ENCODE results near the gene FCHO1.
"Not testable (repeated sequence)": the region's sequence is repeated elsewhere in the genome, so short reads cannot be mapped to it uniquely, and the experiment has no call there.

FCHO1 gene

DNA sequence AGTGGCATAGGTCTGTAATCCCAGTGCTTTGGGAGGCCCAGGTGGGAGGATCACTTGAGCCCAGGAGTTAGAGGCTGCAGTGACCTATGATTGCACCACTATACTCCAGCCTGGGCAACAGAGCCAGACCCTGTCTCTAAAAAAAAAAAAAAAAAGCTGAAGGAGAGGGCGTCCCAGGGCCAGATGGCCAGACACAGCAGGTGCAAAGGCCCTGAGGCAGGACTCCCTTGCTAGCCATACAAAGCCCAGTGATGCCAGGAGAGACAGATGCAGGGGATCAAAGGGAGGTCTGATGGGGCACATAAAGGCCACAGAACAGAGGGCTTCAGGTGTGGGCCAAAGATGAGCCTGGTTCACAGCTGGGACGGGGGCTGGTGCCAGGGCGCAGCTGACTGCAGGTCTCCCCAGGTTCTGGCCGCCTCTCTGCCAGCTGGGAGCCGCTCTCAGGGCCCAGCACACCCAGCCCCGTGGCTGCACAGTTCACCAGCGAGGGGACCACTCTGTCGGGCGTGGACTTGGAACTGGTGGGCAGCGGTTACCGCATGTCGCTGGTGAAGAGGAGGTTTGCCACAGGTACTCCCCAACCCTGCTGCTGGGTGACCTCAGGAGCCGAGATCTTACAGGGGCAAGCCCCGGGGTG is 36.1 kb downstream of the FCHO1 start:
- Histone ChIP-seq H3K4me2 (ENCODE audit: low read length) (no peak overlapping the region), H3K36me3 (ENCODE audit: insufficient read depth, low read length) (no peaks in the 10 kb centered on the region), H3K27me3 (ENCODE audit: control insufficient read depth, insufficient read depth, low read length) (peaks cover 14% of the 10 kb centered on the region), H3K4me1 (ENCODE audit: control insufficient read depth, insufficient read depth, low read length) (no peaks in the 10 kb centered on the region), H3K9me3 (replicated peaks; ENCODE audit: low read length) (no peaks in the 10 kb centered on the region), H3K4me3 (ENCODE audit: low read length) (no peak overlapping the region), H3K9ac (ENCODE audit: low read depth, low read length) (no peak overlapping the region)

DNA sequence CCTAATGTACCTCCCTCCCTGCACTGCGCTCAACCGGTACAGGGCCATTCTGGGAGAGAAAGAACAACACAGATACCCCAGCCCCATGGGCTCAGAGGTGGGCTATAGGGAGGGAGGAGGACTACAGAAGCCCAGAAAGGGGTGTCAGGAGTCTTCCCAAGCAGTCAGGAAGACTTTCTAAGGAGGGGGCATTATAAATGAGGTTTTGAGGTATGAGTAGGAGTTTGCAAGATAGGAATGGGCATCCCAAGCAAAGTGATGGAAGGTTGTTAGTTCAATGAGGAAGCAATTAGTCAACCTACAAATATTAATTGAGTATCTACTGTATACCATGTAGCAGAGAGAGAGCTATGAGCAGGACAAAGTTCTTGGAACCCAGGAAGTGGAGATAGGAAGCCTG is 37.4 kb downstream of the FCHO1 start:
- no peaks in the 10 kb centered on the region for H3K9me3 ChIP-seq (replicated peaks; ENCODE audit: low read length)
- H3K9ac ChIP-seq (ENCODE audit: low read depth, low read length): no peak overlapping the region
- no peaks in the 10 kb centered on the region for H3K36me3 ChIP-seq (ENCODE audit: insufficient read depth, low read length)
- H3K4me3 ChIP-seq (ENCODE audit: low read length): no peak overlapping the region
- H3K27me3 ChIP-seq (ENCODE audit: control insufficient read depth, insufficient read depth, low read length): peaks cover 17% of the 10 kb centered on the region
- H3K4me1 ChIP-seq (ENCODE audit: control insufficient read depth, insufficient read depth, low read length): no peaks in the 10 kb centered on the region
- no peak overlapping the region for H3K4me2 ChIP-seq (ENCODE audit: low read length)

DNA sequence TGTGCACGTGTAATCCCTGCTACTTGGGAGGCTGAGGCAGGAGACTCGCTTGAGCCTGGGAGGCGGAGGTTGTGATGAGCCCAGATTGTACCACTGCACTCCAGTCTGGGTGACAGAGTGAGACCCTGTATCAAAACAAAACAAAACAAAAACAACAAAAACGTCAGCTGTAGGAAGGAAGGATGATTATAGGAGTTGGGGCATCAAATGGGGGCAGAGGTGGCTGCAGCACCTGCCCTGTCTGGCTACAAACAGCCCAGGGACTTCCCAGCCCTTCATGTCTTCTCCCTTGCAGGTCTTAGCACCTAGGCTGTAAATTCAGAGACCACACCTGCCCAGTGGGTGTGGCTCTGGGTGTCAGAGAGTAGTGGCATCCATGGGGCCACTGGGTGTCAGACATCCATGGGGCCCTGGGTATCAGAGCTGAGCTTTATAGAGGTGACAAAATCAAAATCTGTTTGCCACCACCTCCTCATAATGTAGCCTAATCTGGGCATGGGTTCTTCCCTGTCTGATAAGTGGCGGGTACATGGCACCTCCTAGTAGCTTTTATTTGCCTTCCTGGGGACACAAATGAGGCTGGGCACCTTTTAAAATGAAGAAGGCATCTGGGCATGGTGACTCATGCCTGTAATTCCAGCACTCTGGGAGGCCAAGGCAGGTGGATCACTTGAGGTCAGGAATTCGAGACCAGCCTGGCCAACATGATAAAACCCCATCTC is 38.9 kb downstream of the FCHO1 start:
- no peak overlapping the region for H3K9ac ChIP-seq (ENCODE audit: low read depth, low read length)
- peaks cover 33% of the 10 kb centered on the region for H3K27me3 ChIP-seq (ENCODE audit: control insufficient read depth, insufficient read depth, low read length)
- H3K9me3 ChIP-seq (replicated peaks; ENCODE audit: low read length): no peaks in the 10 kb centered on the region
- H3K36me3 ChIP-seq (ENCODE audit: insufficient read depth, low read length): no peaks in the 10 kb centered on the region
- no peak overlapping the region for H3K4me2 ChIP-seq (ENCODE audit: low read length)
- H3K4me3 ChIP-seq (ENCODE audit: low read length): no peak overlapping the region
- H3K4me1 ChIP-seq (ENCODE audit: control insufficient read depth, insufficient read depth, low read length): no peaks in the 10 kb centered on the region

DNA sequence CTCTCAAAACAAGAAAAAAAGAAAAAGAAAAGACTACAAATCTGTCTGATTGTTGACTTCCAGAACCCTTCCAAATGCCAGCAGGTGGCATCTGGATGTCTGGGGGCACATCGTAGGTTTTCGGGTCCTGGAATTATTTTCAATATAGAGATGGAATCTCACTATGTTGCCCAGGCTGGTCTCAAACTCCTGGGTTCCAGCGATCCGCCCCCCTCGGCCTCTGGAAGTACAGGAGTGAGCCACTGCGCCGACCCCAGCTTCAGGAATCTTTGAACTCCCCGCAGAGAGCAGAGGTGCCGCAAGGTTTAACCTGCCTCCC is 43.1 kb downstream of the FCHO1 start:
- Histone ChIP-seq H3K4me2 (ENCODE audit: low read length) (no peak overlapping the region), H3K4me3 (ENCODE audit: low read length) (no peak overlapping the region), H3K9ac (ENCODE audit: low read depth, low read length) (no peak overlapping the region), H3K4me1 (ENCODE audit: control insufficient read depth, insufficient read depth, low read length) (peaks cover 6% of the 10 kb centered on the region), H3K27me3 (ENCODE audit: control insufficient read depth, insufficient read depth, low read length) (peaks cover 60% of the 10 kb centered on the region), H3K36me3 (ENCODE audit: insufficient read depth, low read length) (no peaks in the 10 kb centered on the region), H3K9me3 (replicated peaks; ENCODE audit: low read length) (no peaks in the 10 kb centered on the region)

DNA sequence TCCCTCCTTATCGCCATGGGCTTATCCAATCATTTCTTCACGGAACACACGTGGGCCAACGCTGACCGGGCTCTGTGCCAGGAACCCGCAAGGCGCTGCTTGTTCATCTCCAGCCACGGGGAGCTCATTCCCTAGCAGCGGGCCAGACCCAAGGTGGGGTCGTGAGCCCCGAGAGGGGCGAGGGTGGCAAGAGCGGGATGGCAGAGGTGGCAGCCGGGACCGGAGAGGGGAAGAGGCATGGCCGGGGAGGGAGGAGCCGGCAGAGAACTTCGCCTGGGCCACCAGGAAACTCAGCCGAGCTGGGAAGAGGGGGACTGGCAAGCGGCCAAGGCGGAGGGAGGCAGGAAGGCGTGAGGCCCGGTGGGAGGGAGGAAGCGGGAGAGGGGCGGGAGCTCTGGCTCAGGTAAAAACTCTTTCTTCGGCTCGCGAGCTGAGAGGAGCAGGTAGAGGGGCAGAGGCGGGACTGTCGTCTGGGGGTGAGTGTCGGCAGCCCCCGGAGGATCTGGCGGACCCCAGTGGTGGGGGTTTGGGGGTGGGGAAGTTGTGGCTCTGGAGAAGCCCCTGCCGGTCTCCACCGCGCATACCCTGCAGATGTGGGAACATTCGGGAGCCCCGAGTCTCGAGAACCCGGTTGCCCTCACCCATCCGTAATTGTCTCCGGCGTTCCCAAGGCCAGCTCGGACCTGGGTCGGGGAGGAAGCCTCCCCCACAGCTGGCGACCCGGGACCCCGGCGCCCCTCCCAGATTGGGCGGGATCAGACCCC is 43.6 kb downstream of the FCHO1 start, which contains the start of gene B3GNT3:
B3GNT3 (plus strand) TSS at position 408 of the 764 bp plus-strand sequence. CDS start 12,670 bp downstream, outside the sequence.
- no peak within 1 kb of the TSS for H3K9ac ChIP-seq (ENCODE audit: low read depth, low read length)
- H3K4me2 ChIP-seq (ENCODE audit: low read length): no peak within 1 kb of the TSS
- peaks cover 6% of the 10 kb centered on the region for H3K4me1 ChIP-seq (ENCODE audit: control insufficient read depth, insufficient read depth, low read length)
- H3K9me3 ChIP-seq (replicated peaks; ENCODE audit: low read length): no peaks in the 10 kb centered on the region
- H3K27me3 ChIP-seq (ENCODE audit: control insufficient read depth, insufficient read depth, low read length): peaks cover 59% of the 10 kb centered on the region
- H3K36me3 ChIP-seq (ENCODE audit: insufficient read depth, low read length): no peaks in the 10 kb centered on the region
- no peak within 1 kb of the TSS for H3K4me3 ChIP-seq (ENCODE audit: low read length)

DNA sequence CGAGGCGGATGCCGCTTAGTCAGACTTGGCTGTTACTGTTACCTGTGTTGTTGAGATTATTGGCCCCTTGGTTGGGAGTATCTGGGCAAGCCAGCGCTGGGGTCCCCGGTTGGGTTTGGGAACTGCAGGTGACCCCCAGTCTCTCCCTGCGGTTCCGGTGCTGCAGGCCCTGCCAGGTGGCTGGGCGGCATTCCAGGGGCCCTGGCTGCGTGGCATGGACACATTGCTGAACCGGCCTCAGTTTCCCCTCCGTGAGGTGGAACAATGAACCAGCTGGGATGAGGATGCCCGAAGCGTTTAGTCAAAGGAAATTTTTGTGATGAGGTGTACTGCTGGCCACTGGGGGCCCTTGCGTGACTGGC is 44.2 kb downstream of the FCHO1 start:
- Histone ChIP-seq H3K9ac (ENCODE audit: low read depth, low read length) (no peak overlapping the region), H3K27me3 (ENCODE audit: control insufficient read depth, insufficient read depth, low read length) (peaks cover 56% of the 10 kb centered on the region)

DNA sequence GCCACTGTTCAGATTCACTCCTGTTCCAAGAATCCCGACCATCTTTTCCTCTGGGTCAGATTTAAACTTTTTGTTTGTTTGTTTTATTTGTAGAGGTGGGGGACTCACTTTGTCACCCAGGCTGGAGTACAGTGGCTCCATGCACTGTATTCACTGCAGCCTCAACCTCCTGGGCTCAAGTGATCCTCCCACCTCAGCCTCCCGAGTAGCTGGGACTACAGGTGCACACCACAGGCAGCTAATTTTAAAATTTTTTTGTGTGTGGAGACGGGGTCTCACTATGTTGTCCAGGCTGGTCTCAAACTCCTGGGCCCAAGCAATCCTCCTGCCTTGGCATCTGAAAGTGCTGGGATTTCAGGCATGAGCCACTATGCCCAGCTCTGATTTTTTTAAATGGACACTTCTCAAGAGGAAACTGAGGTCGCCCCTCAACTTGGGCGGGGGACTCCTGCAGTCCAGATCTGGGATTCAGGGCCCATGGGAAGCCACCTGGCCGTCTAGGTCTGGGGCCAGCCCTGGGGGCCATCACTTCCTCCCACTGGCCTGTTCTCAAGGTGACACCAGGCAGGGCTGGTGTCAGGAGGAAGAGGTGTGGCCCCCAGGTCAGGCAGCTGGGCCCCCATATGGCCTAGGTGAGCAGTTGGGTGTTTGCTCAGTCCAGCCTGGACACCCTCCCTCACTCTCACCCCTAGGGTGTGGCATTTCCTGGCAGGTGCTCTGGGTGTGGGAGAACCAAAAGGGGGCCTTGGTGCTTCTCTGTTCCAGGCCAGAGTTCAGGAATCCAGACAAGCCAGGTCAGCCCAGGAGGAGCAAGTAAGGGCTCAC is 44.9 kb downstream of the FCHO1 start:
- Histone ChIP-seq H3K4me3 (ENCODE audit: low read length) (no peak overlapping the region), H3K27me3 (ENCODE audit: control insufficient read depth, insufficient read depth, low read length) (peaks cover 54% of the 10 kb centered on the region), H3K9me3 (replicated peaks; ENCODE audit: low read length) (no peaks in the 10 kb centered on the region), H3K4me2 (ENCODE audit: low read length) (no peak overlapping the region), H3K4me1 (ENCODE audit: control insufficient read depth, insufficient read depth, low read length) (peaks cover 6% of the 10 kb centered on the region), H3K36me3 (ENCODE audit: insufficient read depth, low read length) (no peaks in the 10 kb centered on the region), H3K9ac (ENCODE audit: low read depth, low read length) (no peak overlapping the region)

More for the DNA sequence above, 44.2 kb downstream of the FCHO1 start:
- Histone ChIP-seq H3K36me3 (ENCODE audit: insufficient read depth, low read length) (no peaks in the 10 kb centered on the region), H3K4me3 (ENCODE audit: low read length) (no peak overlapping the region), H3K9me3 (replicated peaks; ENCODE audit: low read length) (no peaks in the 10 kb centered on the region), H3K4me2 (ENCODE audit: low read length) (no peak overlapping the region), H3K4me1 (ENCODE audit: control insufficient read depth, insufficient read depth, low read length) (peaks cover 6% of the 10 kb centered on the region)

DNA sequence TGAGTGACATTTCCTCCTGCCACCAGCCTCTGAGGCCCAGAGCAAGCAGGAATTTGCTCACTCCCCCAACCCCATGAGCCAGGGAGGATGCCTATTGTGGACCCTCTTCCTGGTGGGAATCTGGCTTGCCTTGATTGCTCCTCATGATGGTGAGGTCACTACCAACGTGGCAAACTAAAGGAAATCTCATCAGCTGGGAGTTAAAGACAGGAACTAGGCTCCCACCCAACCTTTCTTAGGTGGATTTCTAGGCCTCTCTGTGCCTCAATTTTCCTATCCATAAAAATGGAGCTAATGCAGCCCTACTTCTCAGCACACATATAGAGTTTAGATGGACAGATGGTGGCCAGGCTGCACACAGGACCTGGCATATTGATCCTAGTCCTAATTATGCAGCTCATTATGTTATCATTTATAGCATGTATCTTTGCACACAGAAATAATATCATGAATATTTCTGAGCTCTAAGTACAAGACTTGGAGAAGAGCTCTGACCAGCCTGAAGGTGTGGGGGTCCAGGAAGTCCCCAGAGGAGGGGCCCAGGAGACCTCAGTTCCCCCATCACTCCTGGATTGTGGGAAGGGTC is 45.7 kb downstream of the FCHO1 start:
- no peaks in the 10 kb centered on the region for H3K36me3 ChIP-seq (ENCODE audit: insufficient read depth, low read length)
- H3K9me3 ChIP-seq (replicated peaks; ENCODE audit: low read length): no peaks in the 10 kb centered on the region
- H3K9ac ChIP-seq (ENCODE audit: low read depth, low read length): no peak overlapping the region
- H3K4me2 ChIP-seq (ENCODE audit: low read length): no peak overlapping the region
- H3K4me1 ChIP-seq (ENCODE audit: control insufficient read depth, insufficient read depth, low read length): peaks cover 6% of the 10 kb centered on the region
- H3K4me3 ChIP-seq (ENCODE audit: low read length): no peak overlapping the region
- H3K27me3 ChIP-seq (ENCODE audit: control insufficient read depth, insufficient read depth, low read length): peaks cover 50% of the 10 kb centered on the region

DNA sequence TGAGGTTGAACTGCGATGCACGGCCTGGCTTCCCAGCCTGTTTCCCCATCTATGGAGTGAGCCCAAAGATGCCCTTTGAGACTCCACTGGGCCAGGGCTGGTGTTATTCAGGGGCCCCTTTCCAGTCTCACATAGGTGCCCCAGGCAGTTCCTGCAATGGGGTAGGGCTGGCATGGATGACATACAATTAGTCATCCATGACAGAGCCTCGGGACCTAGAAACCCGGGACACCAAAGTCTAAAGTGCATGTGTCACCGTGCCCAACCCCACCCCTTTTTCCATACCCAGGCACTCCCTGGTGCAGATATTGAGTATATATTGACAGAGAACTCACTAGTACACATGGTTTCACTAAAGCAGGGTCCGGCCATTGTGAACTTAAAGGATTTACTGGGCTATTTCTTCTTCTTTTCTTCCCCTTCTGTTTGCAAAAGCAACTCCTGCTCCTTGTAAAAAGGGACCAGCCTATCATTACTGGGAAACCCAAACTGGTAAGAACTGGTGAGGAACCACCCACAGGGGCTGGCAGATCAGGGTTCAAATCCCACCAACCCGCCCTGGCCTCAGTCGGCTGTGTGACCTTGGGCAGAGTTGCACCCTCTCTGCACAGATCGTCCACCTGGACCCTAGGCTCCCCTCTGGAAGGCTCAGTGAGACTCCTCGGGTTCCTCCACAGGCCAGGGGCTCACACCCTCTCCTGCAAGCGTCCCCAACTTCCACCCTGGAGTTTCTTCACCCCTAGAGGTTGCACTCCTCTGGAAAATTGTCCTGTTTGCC is 46.3 kb downstream of the FCHO1 start:
- Histone ChIP-seq H3K9me3 (replicated peaks; ENCODE audit: low read length) (no peaks in the 10 kb centered on the region), H3K4me2 (ENCODE audit: low read length) (no peak overlapping the region), H3K4me3 (ENCODE audit: low read length) (no peak overlapping the region), H3K9ac (ENCODE audit: low read depth, low read length) (no peak overlapping the region), H3K4me1 (ENCODE audit: control insufficient read depth, insufficient read depth, low read length) (peaks cover 6% of the 10 kb centered on the region), H3K36me3 (ENCODE audit: insufficient read depth, low read length) (no peaks in the 10 kb centered on the region), H3K27me3 (ENCODE audit: control insufficient read depth, insufficient read depth, low read length) (peaks cover 55% of the 10 kb centered on the region)

DNA sequence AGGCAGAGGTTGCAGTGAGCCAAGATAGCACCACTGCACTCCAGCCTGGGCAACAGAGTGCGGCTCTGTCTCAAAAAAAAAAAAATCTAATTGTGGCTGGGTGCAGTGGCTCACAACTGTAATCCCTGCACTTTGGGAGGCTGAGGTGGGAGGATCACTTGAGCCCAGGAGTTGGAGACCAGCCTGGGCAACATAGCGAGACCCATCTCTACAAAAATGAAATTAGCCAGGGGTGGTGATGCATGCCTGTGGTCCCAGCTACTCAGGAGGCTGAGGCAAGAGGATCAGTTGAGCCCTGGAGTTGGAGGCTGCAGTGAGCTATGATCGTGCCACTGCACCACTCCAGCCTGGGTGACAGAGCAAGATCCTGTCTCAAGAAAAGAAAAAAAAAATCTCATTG is 47.3 kb downstream of the FCHO1 start:
- H3K9me3 ChIP-seq (replicated peaks; ENCODE audit: low read length); H3K4me2 ChIP-seq (ENCODE audit: low read length); H3K9ac ChIP-seq (ENCODE audit: low read depth, low read length); H3K4me1 ChIP-seq (ENCODE audit: control insufficient read depth, insufficient read depth, low read length); H3K36me3 ChIP-seq (ENCODE audit: insufficient read depth, low read length); H3K4me3 ChIP-seq (ENCODE audit: low read length): not testable (repeated sequence)
- peaks cover 58% of the 10 kb centered on the region for H3K27me3 ChIP-seq (ENCODE audit: control insufficient read depth, insufficient read depth, low read length)
